GM08714 (cell line): Measurements from ENCODE around the gene CLCN3.
"Not testable (repeated sequence)": the region's sequence is repeated elsewhere in the genome, so short reads cannot be mapped to it uniquely, and the experiment has no call there.

Experiments
- H3K4me3 ChIP-seq: fragments of 200-500 bp; sonication (Bioruptor generic); 2 replicates; pipeline ENCODE4 v1.5.1; 2014; ENCODE audit warnings: mild to moderate bottlenecking, low read length, inconsistent platforms
- ZNF274 ChIP-seq: IDR thresholded peaks from 2 replicates; pipeline ENCODE4 v1.6.1; 2012; ENCODE audit warnings: mild to moderate bottlenecking, low read depth, low read length

CLCN3 gene

GRCh38 chr4:169611157-169611556, 9.2 kb upstream of the CLCN3 start:
- H3K4me3 ChIP-seq, result peak overlapping the region; percentile 82; the same call in 1 of the 2 replicates
- TF ChIP-seq ZNF274, result no peak

GRCh38 chr4:169611991-169612870, 8.1 kb upstream of the CLCN3 start, which contains the start of gene NEK1:
TSS of gene NEK1 (minus strand) at chr4:169612583. CDS start at chr4:169602630, 9,953 bp downstream.
- TF ChIP-seq ZNF274, result no peak

GRCh38 chr4:169612871-169613859, 7.2 kb upstream of the CLCN3 start:
- TF ChIP-seq ZNF274, result no peak
- H3K4me3 ChIP-seq, result peak overlapping the region; percentile 82

More at GRCh38 chr4:169611991-169612870, 8.1 kb upstream of the CLCN3 start, which contains the start of gene NEK1:
- H3K4me3 ChIP-seq, result peak within 1 kb of the TSS; percentile 82

GRCh38 chr4:169615467-169616106, 4.8 kb upstream of the CLCN3 start:
- H3K4me3 ChIP-seq, result no peak overlapping the region
- TF ChIP-seq ZNF274, result no peak

GRCh38 chr4:169616846-169617245, 3.5 kb upstream of the CLCN3 start:
- TF ChIP-seq ZNF274, result no peak
- H3K4me3 ChIP-seq, result no peak overlapping the region

- no peak overlapping the region for H3K4me3 ChIP-seq
- no peak for TF ChIP-seq ZNF274
Measured at GRCh38 chr4:169617306-169617705, 3.1 kb upstream of the CLCN3 start.

GRCh38 chr4:169618286-169618685, 2.1 kb upstream of the CLCN3 start:
- H3K4me3 ChIP-seq, result no peak overlapping the region
- TF ChIP-seq ZNF274, result no peak

- no peak for TF ChIP-seq ZNF274
Measured at GRCh38 chr4:169618986-169619385, 1.4 kb upstream of the CLCN3 start.

GRCh38 chr4:169619518-169619957, 840 bp upstream of the CLCN3 start:
- H3K4me3 ChIP-seq, result peak overlapping the region; percentile 87
- TF ChIP-seq ZNF274, result no peak

More at GRCh38 chr4:169618986-169619385, 1.4 kb upstream of the CLCN3 start:
- H3K4me3 ChIP-seq, result peak overlapping the region; percentile 87; the same call in 1 of the 2 replicates

- TF ChIP-seq ZNF274, result no peak
Measured at GRCh38 chr4:169620880-169621248, 486 bp downstream of the CLCN3 start.

GRCh38 chr4:169621731-169622492, 1.5 kb downstream of the CLCN3 start:
- H3K4me3 ChIP-seq, result peak overlapping the region; percentile 98; the same call in 1 of the 2 replicates
- no peak for TF ChIP-seq ZNF274

More at GRCh38 chr4:169620880-169621248, 486 bp downstream of the CLCN3 start:
- peak overlapping the region; percentile 98 for H3K4me3 ChIP-seq

GRCh38 chr4:169622566-169622965, 2.2 kb downstream of the CLCN3 start:
- no peak for TF ChIP-seq ZNF274
- H3K4me3 ChIP-seq, result peak overlapping the region; percentile 24; the same call in 1 of the 2 replicates

- H3K4me3 ChIP-seq, result not testable (repeated sequence)
Measured at GRCh38 chr4:169624012-169624411, 3.6 kb downstream of the CLCN3 start.
